ENCODE results near the gene TOMT. TPM values are rescaled to one million over a fixed set of nuclear protein-coding genes. Genes with fewer than 3 reads are reported as not detected.

Gene TOMT
- total RNA-seq, 1 experiment from 2014 or later = not detected

DNA sequence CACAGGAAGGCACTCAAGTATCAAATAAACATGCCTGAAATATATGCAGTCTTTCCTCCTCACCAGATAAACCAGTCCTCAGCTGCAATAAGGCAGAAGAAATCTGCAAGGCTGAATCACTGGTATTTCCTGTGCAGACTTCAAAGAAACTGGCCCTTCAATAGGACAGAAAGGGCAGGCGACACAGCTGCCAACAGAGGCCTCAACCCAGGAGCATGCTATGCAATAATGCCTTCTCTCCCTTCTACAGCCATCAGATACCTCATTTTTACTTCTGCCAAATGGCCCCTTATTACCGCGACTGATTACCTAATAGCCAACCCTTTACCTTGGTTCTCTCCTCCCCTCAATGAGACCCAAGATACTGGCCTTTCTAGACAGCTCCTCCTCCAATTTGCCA is 33.4 kb upstream of the TOMT start:
- no peaks in the 10 kb centered on the region for H3K27me3 ChIP-seq (ENCODE audit: insufficient read depth, low read length)
- no TSS peak for BruUV-seq (replicated peaks)
- ChIA-PET RAD21 (ENCODE audit: low non-redundant PET in 1 of 2, low total read pairs in 2 of 2, uncharacterized antibody in 2 of 2, unreplicated experiment in 2 of 2) (interaction anchor here in 1 of 2 experiments (1.6 kb wide), 1 partner anchor 47 kb away, joined by 14 read pairs; no protein-coding TSS in a partner anchor), CTCF (interaction anchor here (1.4 to 2.6 kb wide), 2 partner anchors 12 to 47 kb away, joined by 3 to 11 read pairs; no protein-coding TSS in a partner anchor), POLR2A (interaction anchor here (0.7 kb wide), 2 partner anchors 8 to 46 kb away, joined by 3 to 4 read pairs; no protein-coding TSS in a partner anchor)
- peaks cover 95% of the 10 kb centered on the region for H3K79me2 ChIP-seq (ENCODE audit: insufficient read depth, low read length)
- no peaks in the 10 kb centered on the region; the same call in 1 of the 2 replicates for H4K20me1 ChIP-seq (ENCODE audit: insufficient read depth)
- DNase-seq (ENCODE audit: low read depth, low spot score) (peak; percentile 59), ATAC-seq (peak; percentile 77)
- peaks cover 48 to 65% of the 10 kb centered on the region in 2 experiments for H3K4me1 ChIP-seq (ENCODE audit: control insufficient read depth in 1 of 2, insufficient read depth in 2 of 2, low read length in 2 of 2)
- H3K36me3 ChIP-seq (ENCODE audit: control insufficient read depth in 1 of 2, insufficient read depth in 2 of 2, low read length in 2 of 2) = peaks cover 5 to 7% of the 10 kb centered on the region in 2 experiments; a peak in 2 of 4 replicates
- no peak overlapping the region for H2AFZ ChIP-seq (ENCODE audit: low read depth, low read length, poor library complexity, severe bottlenecking)
- H3K9me3 ChIP-seq (ENCODE audit: control insufficient read depth in 1 of 2, insufficient read depth in 1 of 2, low read depth in 1 of 2, low read length in 2 of 2) = no peaks in the 10 kb centered on the region
- H3K4me3 ChIP-seq (replicated peaks in 1 of 2; ENCODE audit: low read depth in 1 of 2, low read length in 2 of 2) = peak overlapping the region; percentile 13 to 36
- H3K27ac ChIP-seq (ENCODE audit: low read depth, low read length) = peak overlapping the region; percentile 76
- peak overlapping the region; percentile 35 for H3K9ac ChIP-seq (ENCODE audit: low read length)
- H3K4me2 ChIP-seq (ENCODE audit: low read length) = peak overlapping the region; percentile 66
- no peaks in the 10 kb centered on the region for H3K9me2 ChIP-seq (ENCODE audit: insufficient read depth)
- intact Hi-C loops (cut with micrococcal nuclease) = no loop called here
- TF ChIP-seq EZH2 (IDR thresholded peaks at IDR 0.05) (no peak), SP1 (IDR thresholded peaks at IDR 0.05; ENCODE audit: low read depth) (peak; percentile 83), SRF (IDR thresholded peaks at IDR 0.05; ENCODE audit: low read depth) (peak; percentile 47; the same call in 1 of the 2 replicates), FOSL1 (IDR thresholded peaks at IDR 0.05; ENCODE audit: low read depth) (peak; percentile 53; the same call in 1 of the 2 replicates), EZH2phosphoT487 (IDR thresholded peaks at IDR 0.05; ENCODE audit: borderline replicate concordance) (no peak), CBX3 (IDR thresholded peaks at IDR 0.05; ENCODE audit: low read depth) (peak; percentile 79), ZFX (IDR thresholded peaks at IDR 0.05) (no peak), POLR2AphosphoS5 (IDR thresholded peaks at IDR 0.05; ENCODE audit: low read depth, low read length) (peak; percentile 45; the same call in 1 of the 2 replicates), CEBPB (IDR thresholded peaks at IDR 0.05; ENCODE audit: low read depth) (peak; percentile 79), POLR2A (IDR thresholded peaks at IDR 0.05; ENCODE audit: borderline replicate concordance, extremely low read depth, insufficient read depth, insufficient read length) (no peak), TCF7L2 (IDR thresholded peaks at IDR 0.05; ENCODE audit: borderline replicate concordance, extremely low read depth, insufficient read depth, insufficient read length) (peak; percentile 55), JUND (IDR thresholded peaks at IDR 0.05) (peak; percentile 77), ZNF274 (IDR thresholded peaks at IDR 0.05; ENCODE audit: low read depth, low read length) (no peak), YY1 (IDR thresholded peaks at IDR 0.05; ENCODE audit: extremely low read depth, insufficient replicate concordance, low read depth, low read length) (no peak), EGR1 (IDR thresholded peaks at IDR 0.05; ENCODE audit: low read depth) (no peak)
- TF ChIP-seq, protein P1, sequence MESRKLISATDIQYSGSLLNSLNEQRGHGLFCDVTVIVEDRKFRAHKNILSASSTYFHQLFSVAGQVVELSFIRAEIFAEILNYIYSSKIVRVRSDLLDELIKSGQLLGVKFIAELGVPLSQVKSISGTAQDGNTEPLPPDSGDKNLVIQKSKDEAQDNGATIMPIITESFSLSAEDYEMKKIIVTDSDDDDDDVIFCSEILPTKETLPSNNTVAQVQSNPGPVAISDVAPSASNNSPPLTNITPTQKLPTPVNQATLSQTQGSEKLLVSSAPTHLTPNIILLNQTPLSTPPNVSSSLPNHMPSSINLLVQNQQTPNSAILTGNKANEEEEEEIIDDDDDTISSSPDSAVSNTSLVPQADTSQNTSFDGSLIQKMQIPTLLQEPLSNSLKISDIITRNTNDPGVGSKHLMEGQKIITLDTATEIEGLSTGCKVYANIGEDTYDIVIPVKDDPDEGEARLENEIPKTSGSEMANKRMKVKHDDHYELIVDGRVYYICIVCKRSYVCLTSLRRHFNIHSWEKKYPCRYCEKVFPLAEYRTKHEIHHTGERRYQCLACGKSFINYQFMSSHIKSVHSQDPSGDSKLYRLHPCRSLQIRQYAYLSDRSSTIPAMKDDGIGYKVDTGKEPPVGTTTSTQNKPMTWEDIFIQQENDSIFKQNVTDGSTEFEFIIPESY (IDR thresholded peaks at IDR 0.05; ENCODE audit: extremely low read depth, insufficient replicate concordance, low read length) = no peak
- TF ChIP-seq, protein P2, sequence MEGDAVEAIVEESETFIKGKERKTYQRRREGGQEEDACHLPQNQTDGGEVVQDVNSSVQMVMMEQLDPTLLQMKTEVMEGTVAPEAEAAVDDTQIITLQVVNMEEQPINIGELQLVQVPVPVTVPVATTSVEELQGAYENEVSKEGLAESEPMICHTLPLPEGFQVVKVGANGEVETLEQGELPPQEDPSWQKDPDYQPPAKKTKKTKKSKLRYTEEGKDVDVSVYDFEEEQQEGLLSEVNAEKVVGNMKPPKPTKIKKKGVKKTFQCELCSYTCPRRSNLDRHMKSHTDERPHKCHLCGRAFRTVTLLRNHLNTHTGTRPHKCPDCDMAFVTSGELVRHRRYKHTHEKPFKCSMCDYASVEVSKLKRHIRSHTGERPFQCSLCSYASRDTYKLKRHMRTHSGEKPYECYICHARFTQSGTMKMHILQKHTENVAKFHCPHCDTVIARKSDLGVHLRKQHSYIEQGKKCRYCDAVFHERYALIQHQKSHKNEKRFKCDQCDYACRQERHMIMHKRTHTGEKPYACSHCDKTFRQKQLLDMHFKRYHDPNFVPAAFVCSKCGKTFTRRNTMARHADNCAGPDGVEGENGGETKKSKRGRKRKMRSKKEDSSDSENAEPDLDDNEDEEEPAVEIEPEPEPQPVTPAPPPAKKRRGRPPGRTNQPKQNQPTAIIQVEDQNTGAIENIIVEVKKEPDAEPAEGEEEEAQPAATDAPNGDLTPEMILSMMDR (IDR thresholded peaks at IDR 0.05 in 2 of 3, conservative IDR thresholded peaks at IDR 0.05 in 1 of 3; ENCODE audit: borderline replicate concordance in 1 of 3, insufficient read depth in 1 of 3, low read depth in 2 of 3, low read length in 2 of 3) = no peak
- TF ChIP-seq, protein P3, sequence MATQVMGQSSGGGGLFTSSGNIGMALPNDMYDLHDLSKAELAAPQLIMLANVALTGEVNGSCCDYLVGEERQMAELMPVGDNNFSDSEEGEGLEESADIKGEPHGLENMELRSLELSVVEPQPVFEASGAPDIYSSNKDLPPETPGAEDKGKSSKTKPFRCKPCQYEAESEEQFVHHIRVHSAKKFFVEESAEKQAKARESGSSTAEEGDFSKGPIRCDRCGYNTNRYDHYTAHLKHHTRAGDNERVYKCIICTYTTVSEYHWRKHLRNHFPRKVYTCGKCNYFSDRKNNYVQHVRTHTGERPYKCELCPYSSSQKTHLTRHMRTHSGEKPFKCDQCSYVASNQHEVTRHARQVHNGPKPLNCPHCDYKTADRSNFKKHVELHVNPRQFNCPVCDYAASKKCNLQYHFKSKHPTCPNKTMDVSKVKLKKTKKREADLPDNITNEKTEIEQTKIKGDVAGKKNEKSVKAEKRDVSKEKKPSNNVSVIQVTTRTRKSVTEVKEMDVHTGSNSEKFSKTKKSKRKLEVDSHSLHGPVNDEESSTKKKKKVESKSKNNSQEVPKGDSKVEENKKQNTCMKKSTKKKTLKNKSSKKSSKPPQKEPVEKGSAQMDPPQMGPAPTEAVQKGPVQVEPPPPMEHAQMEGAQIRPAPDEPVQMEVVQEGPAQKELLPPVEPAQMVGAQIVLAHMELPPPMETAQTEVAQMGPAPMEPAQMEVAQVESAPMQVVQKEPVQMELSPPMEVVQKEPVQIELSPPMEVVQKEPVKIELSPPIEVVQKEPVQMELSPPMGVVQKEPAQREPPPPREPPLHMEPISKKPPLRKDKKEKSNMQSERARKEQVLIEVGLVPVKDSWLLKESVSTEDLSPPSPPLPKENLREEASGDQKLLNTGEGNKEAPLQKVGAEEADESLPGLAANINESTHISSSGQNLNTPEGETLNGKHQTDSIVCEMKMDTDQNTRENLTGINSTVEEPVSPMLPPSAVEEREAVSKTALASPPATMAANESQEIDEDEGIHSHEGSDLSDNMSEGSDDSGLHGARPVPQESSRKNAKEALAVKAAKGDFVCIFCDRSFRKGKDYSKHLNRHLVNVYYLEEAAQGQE (IDR thresholded peaks at IDR 0.05; ENCODE audit: low read depth) = no peak
- TF ChIP-seq, protein P4, sequence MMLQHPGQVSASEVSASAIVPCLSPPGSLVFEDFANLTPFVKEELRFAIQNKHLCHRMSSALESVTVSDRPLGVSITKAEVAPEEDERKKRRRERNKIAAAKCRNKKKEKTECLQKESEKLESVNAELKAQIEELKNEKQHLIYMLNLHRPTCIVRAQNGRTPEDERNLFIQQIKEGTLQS (IDR thresholded peaks at IDR 0.05) = no peak
- TF ChIP-seq, protein P5, sequence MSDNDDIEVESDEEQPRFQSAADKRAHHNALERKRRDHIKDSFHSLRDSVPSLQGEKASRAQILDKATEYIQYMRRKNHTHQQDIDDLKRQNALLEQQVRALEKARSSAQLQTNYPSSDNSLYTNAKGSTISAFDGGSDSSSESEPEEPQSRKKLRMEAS (IDR thresholded peaks at IDR 0.05) = peak; percentile 81

Measured in HCT116 (cell line).